ENCODE measurements around the gene MSL3B.

Gene MSL3B

GRCh38 chr2:233822101-233822771 is 46.0 kb downstream of the MSL3B start:
- TF ChIP-seq, protein P1, sequence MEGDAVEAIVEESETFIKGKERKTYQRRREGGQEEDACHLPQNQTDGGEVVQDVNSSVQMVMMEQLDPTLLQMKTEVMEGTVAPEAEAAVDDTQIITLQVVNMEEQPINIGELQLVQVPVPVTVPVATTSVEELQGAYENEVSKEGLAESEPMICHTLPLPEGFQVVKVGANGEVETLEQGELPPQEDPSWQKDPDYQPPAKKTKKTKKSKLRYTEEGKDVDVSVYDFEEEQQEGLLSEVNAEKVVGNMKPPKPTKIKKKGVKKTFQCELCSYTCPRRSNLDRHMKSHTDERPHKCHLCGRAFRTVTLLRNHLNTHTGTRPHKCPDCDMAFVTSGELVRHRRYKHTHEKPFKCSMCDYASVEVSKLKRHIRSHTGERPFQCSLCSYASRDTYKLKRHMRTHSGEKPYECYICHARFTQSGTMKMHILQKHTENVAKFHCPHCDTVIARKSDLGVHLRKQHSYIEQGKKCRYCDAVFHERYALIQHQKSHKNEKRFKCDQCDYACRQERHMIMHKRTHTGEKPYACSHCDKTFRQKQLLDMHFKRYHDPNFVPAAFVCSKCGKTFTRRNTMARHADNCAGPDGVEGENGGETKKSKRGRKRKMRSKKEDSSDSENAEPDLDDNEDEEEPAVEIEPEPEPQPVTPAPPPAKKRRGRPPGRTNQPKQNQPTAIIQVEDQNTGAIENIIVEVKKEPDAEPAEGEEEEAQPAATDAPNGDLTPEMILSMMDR (IDR thresholded peaks at IDR 0.05), result no peak
- DNase-seq (ENCODE audit: low spot score), result no peak
- no peak for ATAC-seq (ENCODE audit: low FRiP score)

- no peak for DNase-seq (ENCODE audit: low spot score)
- ATAC-seq (ENCODE audit: low FRiP score), result no peak
- TF ChIP-seq, protein P1 (IDR thresholded peaks at IDR 0.05), result no peak
These were observed 46.5 kb downstream of the MSL3B start for GRCh38 chr2:233821709-233822100.

GRCh38 chr2:233821196-233821595 is 47.0 kb downstream of the MSL3B start:
- TF ChIP-seq, protein P1 (IDR thresholded peaks at IDR 0.05), result no peak
- DNase-seq (ENCODE audit: low spot score) (no peak), ATAC-seq (ENCODE audit: low FRiP score) (no peak)

DNA sequence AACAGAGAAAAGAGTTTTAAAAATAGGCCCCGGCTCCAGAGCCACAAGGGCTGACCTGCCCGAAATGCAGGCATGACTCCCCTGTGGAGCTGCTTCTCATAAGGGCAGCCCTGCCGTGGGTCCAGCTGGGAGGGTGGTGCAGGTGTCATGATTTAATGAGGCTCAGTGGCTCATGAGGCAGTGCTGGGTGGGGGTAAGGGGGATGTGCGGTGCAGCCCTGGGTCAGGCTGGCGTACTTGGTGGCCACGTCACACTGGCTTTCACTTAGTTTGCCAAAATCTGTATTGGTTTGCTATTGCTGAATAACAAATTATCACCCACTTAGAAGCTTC is 47.4 kb downstream of the MSL3B start:
- ATAC-seq (ENCODE audit: low FRiP score), result no peak
- TF ChIP-seq, protein P1 (IDR thresholded peaks at IDR 0.05), result no peak
- no peak for DNase-seq (ENCODE audit: low spot score)

- ATAC-seq (ENCODE audit: low FRiP score), result no peak
- no peak for DNase-seq (ENCODE audit: low spot score)
- TF ChIP-seq, protein P1 (IDR thresholded peaks at IDR 0.05), result no peak
These were observed 48.1 kb downstream of the MSL3B start for GRCh38 chr2:233819884-233820773.

DNA sequence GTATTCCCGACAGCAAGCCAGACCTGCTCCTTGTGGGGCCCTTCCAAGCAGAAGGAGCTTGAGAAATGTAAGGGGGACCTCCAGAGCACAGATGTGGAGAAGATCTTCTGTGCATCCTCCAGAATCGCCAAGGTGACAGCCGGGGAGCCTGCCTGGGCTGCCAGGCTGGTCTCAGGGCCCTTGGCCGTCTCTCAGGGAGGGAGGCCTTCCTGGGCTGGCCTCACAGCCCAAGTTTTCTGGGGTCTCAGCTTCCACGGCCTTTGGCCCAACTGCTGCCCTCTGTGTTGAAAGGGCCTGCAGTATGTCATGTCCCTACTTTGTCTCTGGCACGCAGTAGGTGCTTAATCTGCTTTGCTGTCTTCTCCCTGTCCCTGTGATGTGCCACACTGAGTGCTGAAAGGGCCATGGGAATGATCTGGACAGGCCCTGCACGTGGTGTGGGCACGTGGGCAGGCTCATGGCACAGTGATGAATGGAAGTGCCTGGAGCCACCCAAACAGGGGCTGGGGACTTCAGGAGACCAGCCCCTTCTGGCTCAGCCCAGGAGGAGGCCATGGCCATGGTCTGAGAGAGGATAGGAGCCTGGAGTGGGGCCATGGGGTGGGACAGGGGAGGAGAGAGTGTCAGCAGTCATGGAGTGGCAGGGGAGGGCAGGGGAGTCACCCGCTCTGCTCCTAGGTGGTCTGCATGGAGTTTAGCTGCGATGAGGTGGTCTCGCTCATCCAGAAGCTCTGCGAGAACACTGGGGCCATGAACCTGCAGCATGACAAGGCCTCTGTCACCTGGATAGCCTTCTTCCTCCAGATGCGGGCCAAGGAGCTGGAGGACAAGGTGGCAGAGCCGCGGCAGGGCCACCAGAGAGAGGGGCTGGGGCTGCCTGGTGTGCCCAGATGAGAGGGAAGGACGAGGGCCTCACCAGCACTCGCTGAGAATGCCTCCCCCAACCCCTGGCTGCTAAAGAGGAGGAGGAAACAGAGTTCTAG is 49.3 kb downstream of the MSL3B start:
- TF ChIP-seq, protein P1 (IDR thresholded peaks at IDR 0.05), result no peak
- DNase-seq (ENCODE audit: low spot score) (no peak), ATAC-seq (ENCODE audit: low FRiP score) (no peak)

Measured in omental fat pad (tissue), 3 donors.